NCI-H1417 treated with DMSO at 0.1 percent for 48 hours (cell line): ENCODE measurements around the gene SUGP2.

ENCODE experiments used
- DNase-seq: peaks from one replicate; lab custom pipeline; 2025; lab: John Stamatoyannopoulos, UW

Gene SUGP2

DNA sequence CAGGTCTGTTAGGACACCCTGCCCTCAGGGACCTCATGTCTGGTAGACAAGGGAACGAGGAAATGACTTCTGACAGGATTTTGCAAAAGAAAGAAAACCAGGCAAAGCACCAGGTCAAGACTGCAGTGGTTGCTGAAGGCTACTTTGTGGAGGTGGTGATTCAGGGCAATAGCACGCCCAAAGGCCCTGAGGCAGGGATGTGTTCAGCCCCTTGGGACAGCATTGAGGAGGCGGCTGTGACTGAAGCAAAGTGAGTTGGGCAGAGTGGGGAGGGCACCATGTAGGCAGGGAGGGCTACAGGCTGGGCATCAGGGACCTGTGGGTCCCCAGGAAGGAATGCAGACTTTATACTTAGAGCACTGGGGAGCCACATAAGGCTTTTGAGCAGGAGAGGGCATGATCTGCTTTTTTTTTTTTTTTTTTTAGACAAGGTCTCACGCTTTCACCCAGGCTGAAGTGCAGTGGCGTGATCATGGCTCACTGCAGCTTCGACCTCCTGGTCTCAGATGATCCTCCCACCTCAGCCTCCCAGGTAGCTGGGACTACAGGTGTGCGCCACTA, 81.5 kb downstream of the SUGP2 start:
- DNase-seq = no peak

DNA sequence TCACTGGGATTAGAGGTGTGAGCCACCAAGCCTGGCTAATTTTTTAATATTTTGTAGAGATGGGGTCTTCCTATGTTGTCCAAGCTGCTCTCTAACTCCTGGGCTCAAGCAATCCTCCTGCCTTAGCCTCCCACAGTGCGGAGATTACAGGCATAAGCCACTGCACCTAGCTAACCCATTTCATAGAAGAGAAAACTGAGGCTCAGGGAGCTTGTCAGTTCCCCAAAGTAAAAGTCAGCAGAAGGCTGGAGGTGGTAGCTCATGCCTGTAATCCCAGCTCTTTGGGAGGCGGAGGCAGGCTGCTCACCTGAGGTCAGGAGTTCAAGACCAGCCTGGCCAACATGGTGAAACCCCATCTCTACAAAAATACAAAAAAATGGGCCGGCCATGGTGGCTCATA, 83.5 kb downstream of the SUGP2 start:
- DNase-seq = no peak

DNA sequence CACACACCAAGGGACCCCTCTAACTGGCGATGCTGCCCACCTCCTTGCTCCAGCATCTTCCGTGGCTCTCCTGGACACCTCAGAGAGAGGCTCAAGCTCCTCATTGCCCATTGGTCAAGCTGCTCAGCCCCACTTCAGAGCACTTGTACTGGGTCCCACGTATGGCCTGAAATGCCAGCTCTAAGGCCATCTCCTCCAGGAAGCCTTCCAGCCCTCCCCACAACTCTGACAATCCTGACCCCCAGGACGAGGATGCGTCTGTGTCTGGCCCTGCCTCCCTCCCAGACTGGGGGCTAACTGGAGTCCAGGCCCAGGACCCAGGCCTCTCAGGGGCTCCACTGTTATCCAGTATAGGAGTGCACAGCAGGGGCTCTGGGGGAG, 84.4 kb downstream of the SUGP2 start:
- DNase-seq = no peak

DNA sequence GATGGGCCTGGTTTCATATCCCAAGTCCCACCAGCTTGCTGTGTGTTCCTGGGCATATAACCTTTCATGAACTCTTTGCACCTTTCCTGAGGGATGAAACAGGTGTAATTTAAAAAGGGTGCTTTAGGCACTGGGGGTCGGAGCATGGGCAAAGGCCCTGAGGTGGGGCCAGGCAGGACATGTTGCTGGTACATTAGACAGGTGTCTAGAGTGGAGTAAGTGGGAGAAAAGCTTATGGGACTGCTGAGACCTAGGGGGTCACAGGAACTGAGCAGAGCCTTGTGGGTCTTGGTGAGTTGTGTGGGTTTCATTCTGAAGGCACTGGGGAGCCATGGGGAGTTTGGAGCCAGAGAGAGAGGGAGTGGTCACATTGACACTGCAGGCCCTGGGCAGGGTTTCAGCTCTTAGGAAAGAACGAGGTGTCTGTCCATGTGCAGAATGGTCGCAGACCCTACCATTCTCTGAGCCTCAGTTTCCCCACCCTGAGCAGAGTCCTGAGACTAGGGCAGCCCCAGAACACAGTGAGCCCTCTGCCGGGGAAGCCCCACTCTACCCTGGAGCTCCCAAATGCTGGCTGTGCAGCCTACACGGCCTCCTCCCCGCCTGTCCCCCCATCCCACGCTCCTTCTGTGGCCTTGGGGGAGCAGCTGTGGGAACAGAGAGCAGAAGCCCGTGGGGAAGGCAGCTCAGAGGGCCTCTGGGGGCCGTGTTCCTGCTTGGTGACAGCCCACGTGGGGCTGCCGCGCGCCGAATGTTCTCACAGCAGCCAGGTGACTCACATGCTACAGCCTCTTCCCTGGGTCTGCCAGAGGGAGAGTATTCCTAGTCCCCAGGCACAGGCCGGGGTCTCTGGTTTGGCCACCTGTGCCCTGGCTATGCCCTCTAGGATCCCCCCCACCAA, 85.0 kb downstream of the SUGP2 start:
- DNase-seq = no peak

DNA sequence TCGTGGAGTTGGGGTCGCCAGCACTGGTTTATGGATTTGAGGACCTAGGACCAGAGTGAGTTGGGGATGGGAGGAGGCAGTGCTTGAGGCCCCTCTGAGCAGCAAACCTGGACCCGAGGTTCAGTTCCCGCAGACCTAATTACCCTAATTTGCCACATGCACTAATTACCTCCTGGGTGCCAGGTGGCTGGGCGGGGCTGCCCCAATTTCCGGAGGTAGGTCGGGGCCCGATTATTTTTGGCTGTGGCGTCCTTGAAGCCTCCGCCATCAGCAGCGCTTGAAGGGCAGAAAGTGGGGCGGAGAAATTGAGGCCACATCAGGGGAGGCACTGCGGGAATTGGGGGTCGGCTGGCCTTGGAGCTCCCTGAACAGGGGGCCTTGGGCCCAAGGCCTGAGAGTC, 86.4 kb downstream of the SUGP2 start:
- DNase-seq = no peak

DNA sequence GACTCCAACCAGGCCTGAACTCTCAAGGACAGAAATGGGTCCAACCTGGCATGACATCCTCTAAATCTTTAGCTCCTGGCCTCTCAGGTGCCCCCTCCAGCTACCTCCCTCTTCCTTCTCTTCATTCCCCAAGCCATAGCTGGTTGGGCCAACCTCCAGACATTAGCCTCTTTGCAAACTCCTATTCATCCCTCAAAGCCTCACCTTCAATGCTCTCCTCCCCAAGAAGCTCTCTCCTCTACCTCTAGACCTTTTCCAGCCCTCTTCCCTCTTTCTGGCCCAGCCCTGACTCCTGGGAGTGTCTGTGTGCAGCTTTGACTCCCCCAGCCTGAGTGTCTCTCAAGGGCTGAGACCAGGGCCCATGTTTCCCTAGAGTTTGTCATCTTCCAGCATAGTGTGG, 87.0 kb downstream of the SUGP2 start:
- no peak for DNase-seq

DNA sequence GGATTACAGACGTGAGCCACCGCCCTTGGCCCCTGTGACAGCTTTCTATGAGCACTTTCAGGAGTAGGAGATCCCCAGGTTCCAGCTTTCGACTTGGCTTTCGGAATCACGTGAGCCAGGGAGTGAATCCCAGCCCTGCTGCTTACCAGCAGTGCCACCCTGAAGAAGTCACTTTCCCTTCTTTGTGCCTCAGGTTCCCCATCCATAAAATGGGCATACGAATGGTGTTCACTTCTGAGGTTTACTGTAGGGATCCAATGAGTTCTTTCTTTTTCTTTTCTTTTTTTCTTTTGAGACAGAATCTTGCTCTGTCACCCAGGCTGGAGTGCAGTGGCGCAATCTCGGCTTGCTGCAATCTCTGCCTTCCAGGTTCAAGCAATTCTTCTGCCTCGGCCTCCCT, 88.0 kb downstream of the SUGP2 start:
- DNase-seq = no peak

DNA sequence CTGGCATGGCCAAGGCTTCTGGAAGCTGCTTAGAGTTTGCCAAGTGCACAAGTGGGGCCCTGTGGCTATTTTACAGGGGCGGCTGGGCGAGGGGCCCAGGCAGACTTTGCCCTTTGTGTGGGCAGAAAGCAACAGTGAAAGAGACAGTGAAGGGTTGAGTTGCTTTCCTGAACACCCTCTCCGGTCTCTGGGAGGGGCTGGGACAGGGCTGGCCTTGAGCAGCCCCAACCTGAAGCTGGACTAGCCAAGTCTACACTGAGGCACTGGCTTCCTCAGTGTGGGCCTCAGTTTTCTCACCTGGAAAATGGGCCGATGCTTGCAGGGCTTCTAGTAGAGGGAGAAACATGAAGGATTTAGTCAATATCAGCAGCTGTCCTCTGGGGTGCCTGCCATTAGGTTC, 89.9 kb downstream of the SUGP2 start:
- DNase-seq = no peak

DNA sequence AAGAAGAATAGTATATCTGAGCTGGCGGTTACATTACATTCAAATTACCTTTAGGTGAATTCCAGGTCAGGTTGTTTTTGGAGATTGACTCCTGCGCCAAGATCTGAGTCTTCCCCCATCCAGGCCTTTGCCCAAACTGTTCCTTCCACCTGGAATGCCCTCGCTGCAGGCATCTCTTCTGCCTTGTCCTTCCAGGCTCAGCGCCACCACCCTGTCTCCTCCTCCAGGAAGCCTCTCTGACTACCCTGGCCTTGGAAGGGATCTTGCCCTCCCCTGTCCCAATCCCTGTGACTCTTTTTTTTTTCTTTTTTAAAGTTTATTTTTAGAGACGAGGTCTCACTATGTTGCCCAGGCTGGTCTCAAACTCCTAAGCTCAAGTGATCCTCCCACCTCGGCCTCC, 90.6 kb downstream of the SUGP2 start:
- DNase-seq = no peak

DNA sequence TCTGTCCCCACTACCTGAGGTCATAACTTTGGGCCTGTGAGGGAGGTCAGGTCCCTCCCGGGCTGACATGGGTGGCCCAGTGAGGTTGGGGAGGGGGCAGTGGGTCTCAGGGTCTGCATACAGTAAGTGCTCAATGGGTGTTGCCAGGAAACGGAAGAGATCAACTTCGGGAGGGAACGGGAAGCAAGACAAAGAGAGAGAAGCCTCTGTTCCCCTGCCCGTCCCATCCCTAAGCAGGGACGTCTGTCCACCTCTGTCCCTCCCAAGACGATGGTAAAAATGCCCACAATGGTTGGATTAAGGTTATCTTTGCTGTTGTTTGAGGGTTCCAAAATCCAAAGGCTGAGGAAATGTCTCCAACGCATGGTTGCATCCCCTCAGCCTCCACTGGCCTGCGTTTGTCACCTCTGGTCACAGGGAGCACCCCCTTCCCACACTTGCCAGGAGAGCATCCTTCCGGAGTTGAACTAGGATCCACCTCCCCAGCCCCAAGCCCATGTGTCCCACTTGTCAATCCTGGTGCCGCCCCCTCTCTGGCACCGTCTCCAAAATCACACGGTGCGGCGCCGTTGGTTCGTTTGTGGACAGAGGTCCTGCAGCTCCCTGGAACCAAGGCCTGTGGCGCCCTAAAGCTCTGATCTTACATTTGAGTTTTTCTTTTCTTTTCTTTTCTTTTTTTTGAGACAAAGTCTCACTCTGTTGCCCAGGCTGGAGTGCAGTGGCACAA, 91.5 kb downstream of the SUGP2 start:
- no peak for DNase-seq
